Esophagus muscularis mucosa (tissue), 4 donors: Measurements from ENCODE around the gene ADCYAP1R1. TPM values are rescaled to one million over a fixed set of nuclear protein-coding genes. Genes with fewer than 3 reads are reported as not detected.

Experiments used
- DNase-seq: peaks from one replicate; pipeline ENCODE4 v3.0.0-alpha.2; 2017; ENCODE audit errors: extremely low spot score
- H3K27ac ChIP-seq, 4 donors: fragments of 200-600 bp; sonication (generic); replicated peaks in 1 of 4; 1 replicate in 3 of 4; 2 replicates in 1 of 4; pipeline ENCODE4 v1.5.1; 2016 to 2019; ENCODE audit warnings: mild to moderate bottlenecking in 1 of 4
- H3K27me3 ChIP-seq, 4 donors: fragments of 200-600 bp; sonication (generic); one replicate each; pipeline versions ENCODE4 v1.5.1 to v1.6.0; 2016 to 2019
- H3K36me3 ChIP-seq, 4 donors: fragments of 200-600 bp; sonication (generic); one replicate each; pipeline ENCODE4 v1.5.1; 2016 to 2019
- H3K4me1 ChIP-seq, 4 donors: fragments of 200-600 bp; sonication (generic); one replicate each; pipeline ENCODE4 v1.5.1; 2016 to 2019
- H3K4me3 ChIP-seq, 4 donors: fragments of 200-600 bp; sonication (generic); 1 replicate in 2 of 4; 2 replicates in 2 of 4; pipeline ENCODE4 v1.5.1; 2016 to 2019; ENCODE audit warnings: mild to moderate bottlenecking in 4 of 4, moderate library complexity in 1 of 4
- H3K9me3 ChIP-seq, 4 donors: fragments of 200-600 bp; sonication (generic); 1 replicate in 3 of 4; 2 replicates in 1 of 4; pipeline ENCODE4 v1.5.1; 2016 to 2019
- EP300 ChIP-seq: sonication (generic); formaldehyde crosslinking; IDR thresholded peaks from one replicate; pipeline ENCODE4 v1.6.1; 2017; ENCODE audit warnings: antibody characterized with exemption
- POLR2A ChIP-seq: fragments of 450-650 bp; IDR thresholded peaks from one replicate; pipeline ENCODE4 v1.6.1; 2017; ENCODE audit warnings: antibody characterized with exemption, moderate library complexity, mild to moderate bottlenecking, low read depth
- POLR2AphosphoS5 ChIP-seq, 2 donors: sonication (generic); formaldehyde crosslinking; IDR thresholded peaks; one replicate each; pipeline ENCODE4 v1.6.1; 2017; ENCODE audit warnings: antibody characterized with exemption in 2 of 2
- WGBS: methylation state at CpG from one replicate; pipeline ENCODE4 v1.1.5; 2018; 5-methylcytosine and 5-hydroxymethylcytosine counted together
- intact Hi-C: fragments of 100-400 bp; cut with DNase I; formaldehyde crosslinking; loops from one replicate; pipeline ENCODE4 v1.15.1; 2023
- total RNA-seq, 4 donors: library from RNA; depleted of rRNA; stranded (reverse); fragments of >200 nt; gene quantifications; one replicate each; pipeline versions ENCODE4 v1.1.0 to v1.2.1, GENCODE V29; 2016
- TF ChIP-seq, protein P1 (sequence below), 3 experiments: fragments of 200-600 bp in 2 of 3; fragments of 450-650 bp in 1 of 3; sonication (generic) in 2 of 3; IDR thresholded peaks; one replicate each; pipeline ENCODE4 v1.5.1; 2017 to 2019; ENCODE audit warnings: antibody characterized with exemption in 3 of 3, mild to moderate bottlenecking in 2 of 3, moderate library complexity in 1 of 3

ADCYAP1R1 gene
- total RNA-seq, 4 donors from 2014 or later: 10.2 to 35.3 (median 25.7) TPM

DNA sequence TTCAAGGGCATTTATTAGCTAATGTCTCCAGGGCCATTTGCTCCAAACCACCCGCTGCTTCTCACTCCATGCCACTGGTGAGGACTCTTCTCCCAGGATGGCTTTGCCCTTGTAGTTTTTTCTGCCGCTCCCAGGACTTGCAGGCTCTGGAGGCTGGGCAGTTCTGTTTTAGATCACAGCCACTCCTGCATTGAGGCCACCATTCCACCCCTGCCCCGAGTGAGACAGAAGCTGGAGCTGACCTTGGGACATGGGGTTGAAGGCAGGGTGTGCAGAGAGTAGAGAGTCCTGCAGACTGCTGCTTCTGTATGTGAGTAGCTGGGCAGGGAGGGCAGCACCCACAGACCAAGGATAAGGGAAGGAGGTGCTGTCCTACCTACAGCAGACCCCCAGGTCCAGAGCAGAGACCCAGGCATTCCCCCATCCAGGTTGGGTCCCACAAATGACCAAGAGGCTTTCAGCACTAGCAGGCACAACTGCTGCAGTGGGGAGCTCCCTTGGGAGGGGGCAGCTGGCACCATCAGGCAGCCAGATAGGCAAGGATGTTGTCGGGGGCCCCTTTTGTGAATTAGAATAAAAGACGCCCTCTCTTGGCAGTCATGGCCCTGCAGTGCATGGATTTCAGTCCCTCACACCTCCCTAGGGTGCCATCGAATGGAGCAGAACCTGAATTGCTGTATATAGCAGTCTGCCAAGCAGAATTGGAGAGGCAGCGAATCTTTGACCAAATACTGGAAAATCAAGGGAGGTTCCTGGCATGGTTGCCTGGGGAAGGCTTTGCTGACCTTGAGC, 22.7 kb upstream of the ADCYAP1R1 start:
- peaks cover 3 to 19% (median 17%) of the 10 kb centered on the region in 4 donors for H3K4me1 ChIP-seq
- intact Hi-C loops: no loop called here
- no peaks in the 10 kb centered on the region for H3K9me3 ChIP-seq
- no peaks in the 10 kb centered on the region for H3K36me3 ChIP-seq
- no peak overlapping the region for H3K27ac ChIP-seq
- 96% methylated on average over 4 of the region's 7 CpGs for WGBS
- DNase-seq: no peak
- H3K27me3 ChIP-seq: no peaks in the 10 kb centered on the region
- H3K4me3 ChIP-seq: no peak overlapping the region
- no peak for TF ChIP-seq POLR2A
- TF ChIP-seq, protein P1, sequence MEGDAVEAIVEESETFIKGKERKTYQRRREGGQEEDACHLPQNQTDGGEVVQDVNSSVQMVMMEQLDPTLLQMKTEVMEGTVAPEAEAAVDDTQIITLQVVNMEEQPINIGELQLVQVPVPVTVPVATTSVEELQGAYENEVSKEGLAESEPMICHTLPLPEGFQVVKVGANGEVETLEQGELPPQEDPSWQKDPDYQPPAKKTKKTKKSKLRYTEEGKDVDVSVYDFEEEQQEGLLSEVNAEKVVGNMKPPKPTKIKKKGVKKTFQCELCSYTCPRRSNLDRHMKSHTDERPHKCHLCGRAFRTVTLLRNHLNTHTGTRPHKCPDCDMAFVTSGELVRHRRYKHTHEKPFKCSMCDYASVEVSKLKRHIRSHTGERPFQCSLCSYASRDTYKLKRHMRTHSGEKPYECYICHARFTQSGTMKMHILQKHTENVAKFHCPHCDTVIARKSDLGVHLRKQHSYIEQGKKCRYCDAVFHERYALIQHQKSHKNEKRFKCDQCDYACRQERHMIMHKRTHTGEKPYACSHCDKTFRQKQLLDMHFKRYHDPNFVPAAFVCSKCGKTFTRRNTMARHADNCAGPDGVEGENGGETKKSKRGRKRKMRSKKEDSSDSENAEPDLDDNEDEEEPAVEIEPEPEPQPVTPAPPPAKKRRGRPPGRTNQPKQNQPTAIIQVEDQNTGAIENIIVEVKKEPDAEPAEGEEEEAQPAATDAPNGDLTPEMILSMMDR (IDR thresholded peaks at IDR 0.05): no peak
- no peak for TF ChIP-seq EP300
- no peak for TF ChIP-seq POLR2AphosphoS5 (IDR thresholded peaks at IDR 0.05)

- Histone ChIP-seq H3K4me3 (no peak overlapping the region), H3K4me1 (no peaks in the 10 kb centered on the region), H3K27me3 (no peaks in the 10 kb centered on the region), H3K27ac (no peak overlapping the region), H3K9me3 (no peaks in the 10 kb centered on the region), H3K36me3 (no peaks in the 10 kb centered on the region)
- TF ChIP-seq POLR2AphosphoS5 (IDR thresholded peaks at IDR 0.05) (no peak), POLR2A (no peak)
- intact Hi-C loops: no loop called here
- DNase-seq: no peak
- 60% methylated on average over 5 of the region's 5 CpGs for WGBS
Measured at GRCh38 chr7:31033674-31034300, 18.3 kb upstream of the ADCYAP1R1 start.

DNA sequence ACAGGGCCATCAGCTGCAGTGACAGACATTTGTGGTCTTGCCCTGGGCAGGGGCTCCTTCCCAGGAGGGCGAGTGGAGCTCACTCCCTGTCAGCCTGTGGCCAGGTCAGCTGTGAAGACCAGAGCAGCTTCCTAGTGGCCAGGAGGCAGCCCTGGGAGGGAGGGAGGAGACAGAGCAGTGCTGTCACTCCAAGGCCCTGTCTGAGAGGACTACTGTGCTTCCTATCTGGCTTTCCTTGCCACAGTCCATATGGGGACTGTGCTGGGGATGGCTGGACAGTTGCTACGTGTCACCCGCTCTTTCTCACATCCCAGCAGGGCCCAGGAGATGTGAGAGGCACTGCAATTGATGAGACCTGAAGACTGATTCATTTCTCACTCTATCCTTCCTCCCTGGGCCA, 15.2 kb upstream of the ADCYAP1R1 start:
- Histone ChIP-seq H3K4me1 (no peaks in the 10 kb centered on the region), H3K36me3 (no peaks in the 10 kb centered on the region), H3K9me3 (no peaks in the 10 kb centered on the region), H3K27ac (no peak overlapping the region), H3K27me3 (peaks cover 0 to 5% (median 0%) of the 10 kb centered on the region in 4 donors), H3K4me3 (no peak overlapping the region)
- TF ChIP-seq EP300 (no peak), POLR2AphosphoS5 (IDR thresholded peaks at IDR 0.05) (no peak), POLR2A (no peak)
- TF ChIP-seq, protein P1 (IDR thresholded peaks at IDR 0.05): no peak
- whole genome bisulfite sequencing: 45% methylated on average over 3 of the region's 3 CpGs
- no peak for DNase-seq
- intact Hi-C loops: no loop called here

GRCh38 chr7:31043051-31043471, 9.0 kb upstream of the ADCYAP1R1 start:
- WGBS: 48% methylated on average over 9 of the region's 9 CpGs
- Histone ChIP-seq H3K27me3 (peaks cover 0 to 29% (median 0%) of the 10 kb centered on the region in 4 donors), H3K4me3 (no peak overlapping the region), H3K36me3 (no peaks in the 10 kb centered on the region), H3K27ac (no peak overlapping the region), H3K4me1 (no peaks in the 10 kb centered on the region), H3K9me3 (no peaks in the 10 kb centered on the region)
- TF ChIP-seq, protein P1 (IDR thresholded peaks at IDR 0.05): no peak
- TF ChIP-seq POLR2A (no peak), EP300 (no peak), POLR2AphosphoS5 (IDR thresholded peaks at IDR 0.05) (no peak)
- intact Hi-C loops: no loop called here
- DNase-seq: no peak

GRCh38 chr7:31044529-31044928, 7.6 kb upstream of the ADCYAP1R1 start:
- Histone ChIP-seq H3K4me3 (no peak overlapping the region), H3K4me1 (no peaks in the 10 kb centered on the region), H3K27ac (no peak overlapping the region), H3K27me3 (peaks cover 0 to 34% (median 0%) of the 10 kb centered on the region in 4 donors), H3K9me3 (no peaks in the 10 kb centered on the region), H3K36me3 (no peaks in the 10 kb centered on the region)
- 69% methylated on average over 5 of the region's 5 CpGs for WGBS
- DNase-seq: no peak
- no peak for TF ChIP-seq POLR2AphosphoS5 (IDR thresholded peaks at IDR 0.05)
- TF ChIP-seq POLR2A: no peak
- TF ChIP-seq EP300: no peak
- TF ChIP-seq, protein P1 (IDR thresholded peaks at IDR 0.05): no peak
- intact Hi-C loops: no loop called here
